Mammary epithelial cell (primary cell): ENCODE results near the gene IMMP2L.

ENCODE experiments used
- EZH2 ChIP-seq: IDR thresholded peaks from 2 replicates; pipeline ENCODE4 v1.6.1; 2012; ENCODE audit warnings: low read length, inconsistent platforms, borderline replicate concordance
- TF ChIP-seq, protein P1 (sequence below), 2 donors: IDR thresholded peaks in 1 of 2; conservative IDR thresholded peaks in 1 of 2; 2 replicates each; pipeline ENCODE4 v1.5.1; 2011 to 2012; ENCODE audit warnings: inconsistent platforms in 2 of 2, low read length in 2 of 2, mild to moderate bottlenecking in 2 of 2, control low read depth in 1 of 2, low read depth in 1 of 2; ENCODE audit not compliant: insufficient read depth in 1 of 2; ENCODE audit errors: extremely low read depth in 1 of 2

DNA sequence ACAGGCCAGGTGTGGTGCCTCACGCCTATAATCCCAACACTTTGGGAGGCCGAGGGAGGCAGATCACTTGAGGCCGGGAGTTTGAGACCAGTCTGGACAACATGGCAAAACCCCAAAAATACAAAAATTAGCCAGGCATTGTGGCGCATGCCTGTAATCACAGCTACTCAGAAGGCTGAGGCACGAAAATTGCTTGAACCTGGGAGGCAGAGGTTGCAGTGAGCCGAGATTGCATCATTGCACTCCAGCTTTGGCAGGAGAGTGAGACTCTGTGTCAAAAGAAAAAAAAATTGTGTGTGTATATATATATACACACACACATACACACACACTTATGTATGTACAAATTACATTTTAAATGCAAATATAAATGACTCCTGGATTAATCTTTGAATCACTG is 548.2 kb downstream of the IMMP2L start:
- TF ChIP-seq, protein P1, sequence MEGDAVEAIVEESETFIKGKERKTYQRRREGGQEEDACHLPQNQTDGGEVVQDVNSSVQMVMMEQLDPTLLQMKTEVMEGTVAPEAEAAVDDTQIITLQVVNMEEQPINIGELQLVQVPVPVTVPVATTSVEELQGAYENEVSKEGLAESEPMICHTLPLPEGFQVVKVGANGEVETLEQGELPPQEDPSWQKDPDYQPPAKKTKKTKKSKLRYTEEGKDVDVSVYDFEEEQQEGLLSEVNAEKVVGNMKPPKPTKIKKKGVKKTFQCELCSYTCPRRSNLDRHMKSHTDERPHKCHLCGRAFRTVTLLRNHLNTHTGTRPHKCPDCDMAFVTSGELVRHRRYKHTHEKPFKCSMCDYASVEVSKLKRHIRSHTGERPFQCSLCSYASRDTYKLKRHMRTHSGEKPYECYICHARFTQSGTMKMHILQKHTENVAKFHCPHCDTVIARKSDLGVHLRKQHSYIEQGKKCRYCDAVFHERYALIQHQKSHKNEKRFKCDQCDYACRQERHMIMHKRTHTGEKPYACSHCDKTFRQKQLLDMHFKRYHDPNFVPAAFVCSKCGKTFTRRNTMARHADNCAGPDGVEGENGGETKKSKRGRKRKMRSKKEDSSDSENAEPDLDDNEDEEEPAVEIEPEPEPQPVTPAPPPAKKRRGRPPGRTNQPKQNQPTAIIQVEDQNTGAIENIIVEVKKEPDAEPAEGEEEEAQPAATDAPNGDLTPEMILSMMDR (conservative IDR thresholded peaks at IDR 0.05 in 1 of 2, IDR thresholded peaks at IDR 0.05 in 1 of 2; ENCODE audit: extremely low read depth in 1 of 2, insufficient read depth in 1 of 2, low read depth in 1 of 2, low read length in 2 of 2), result no peak
- no peak for TF ChIP-seq EZH2
